Uterus (tissue), 4 donors: ENCODE results near the gene NUBP2. TPM values are rescaled to one million over a fixed set of nuclear protein-coding genes. Genes with fewer than 3 reads are reported as not detected.

Experiments
- DNase-seq, 2 donors: peaks; one replicate each; pipeline ENCODE4 v3.0.0-alpha.2; 2019 to 2020
- H3K27ac ChIP-seq, 2 donors: fragments of 200-600 bp; sonication (generic); 1 replicate in 1 of 2; 2 replicates in 1 of 2; pipeline ENCODE4 v1.5.1; 2016 to 2018
- H3K27me3 ChIP-seq, 2 donors: fragments of 200-600 bp; sonication (generic); one replicate each; pipeline ENCODE4 v1.5.1; 2018 to 2019; ENCODE audit warnings: control low read depth in 1 of 2
- H3K36me3 ChIP-seq, 2 donors: fragments of 200-600 bp; sonication (generic); one replicate each; pipeline ENCODE4 v1.5.1; 2019; ENCODE audit warnings: control low read depth in 1 of 2
- H3K4me1 ChIP-seq, 2 donors: fragments of 200-600 bp; sonication (generic); one replicate each; pipeline ENCODE4 v1.5.1; 2018 to 2019; ENCODE audit warnings: control low read depth in 1 of 2
- H3K4me3 ChIP-seq, 2 donors: fragments of 200-600 bp; sonication (generic); 1 replicate in 1 of 2; 2 replicates in 1 of 2; pipeline ENCODE4 v1.5.1; 2018 to 2019; ENCODE audit warnings: mild to moderate bottlenecking in 1 of 2
- H3K9me3 ChIP-seq, 2 donors: fragments of 200-600 bp; sonication (generic); one replicate each; pipeline ENCODE4 v1.5.1; 2019; ENCODE audit warnings: control low read depth in 1 of 2
- CTCF ChIP-seq, 4 experiments: fragments of 200-600 bp in 2 of 4; fragments of 450-650 bp in 2 of 4; sonication (generic) in 2 of 4; IDR thresholded peaks; one replicate each; pipeline ENCODE4 v1.5.1; 2016 to 2019; ENCODE audit warnings: antibody characterized with exemption in 4 of 4, mild to moderate bottlenecking in 2 of 4, moderate library complexity in 1 of 4
- POLR2A ChIP-seq, 2 donors: fragments of 450-650 bp; IDR thresholded peaks; one replicate each; pipeline ENCODE4 v1.6.1; 2016; ENCODE audit warnings: antibody characterized with exemption in 2 of 2, mild to moderate bottlenecking in 1 of 2, moderate library complexity in 1 of 2
- intact Hi-C: fragments of 100-400 bp; cut with DNase I; formaldehyde crosslinking; loops from one replicate; pipeline ENCODE4 v1.15.1; 2023; ENCODE audit warnings: low total_unique reads
- total RNA-seq, 4 donors: library from RNA; depleted of rRNA in 3 of 4; stranded (reverse); fragments of >200 nt in 3 of 4; gene quantifications; one replicate each; pipeline versions ENCODE4 v1.1.0 to v1.2.4, GENCODE V29; 2014 to 2023
- donor health status: DM: yes; HTN: yes; CAD: no.

The NUBP2 gene
- total RNA-seq, 4 donors from 2014 or later, result 40.5 to 54.6 (median 47.2) TPM

GRCh38 chr16:1745900-1746692 lies 36.7 kb upstream of the NUBP2 start:
- Histone ChIP-seq H3K27me3 (no peaks in the 10 kb centered on the region), H3K4me3 (no peak overlapping the region), H3K36me3 (no peaks in the 10 kb centered on the region), H3K27ac (no peak overlapping the region), H3K4me1 (no peaks in the 10 kb centered on the region), H3K9me3 (no peaks in the 10 kb centered on the region)
- TF ChIP-seq CTCF (IDR thresholded peaks at IDR 0.05), result no peak
- no peak for TF ChIP-seq POLR2A (IDR thresholded peaks at IDR 0.05)
- no peak for DNase-seq
- intact Hi-C loops, result no loop called here

GRCh38 chr16:1746693-1747195 lies 36.0 kb upstream of the NUBP2 start:
- Histone ChIP-seq H3K4me3 (no peak overlapping the region), H3K27ac (no peak overlapping the region), H3K27me3 (no peaks in the 10 kb centered on the region), H3K4me1 (no peaks in the 10 kb centered on the region), H3K9me3 (no peaks in the 10 kb centered on the region), H3K36me3 (no peaks in the 10 kb centered on the region)
- no peak for DNase-seq
- intact Hi-C loops, result no loop called here
- no peak for TF ChIP-seq CTCF (IDR thresholded peaks at IDR 0.05)
- TF ChIP-seq POLR2A (IDR thresholded peaks at IDR 0.05), result no peak

- H3K4me1 ChIP-seq, result no peaks in the 10 kb centered on the region
- no peaks in the 10 kb centered on the region for H3K36me3 ChIP-seq
- no peak overlapping the region for H3K4me3 ChIP-seq
- H3K27ac ChIP-seq, result no peak overlapping the region
- H3K9me3 ChIP-seq, result no peaks in the 10 kb centered on the region
- no peak for DNase-seq
- intact Hi-C loops, result no loop called here
- no peaks in the 10 kb centered on the region for H3K27me3 ChIP-seq
- TF ChIP-seq CTCF (IDR thresholded peaks at IDR 0.05) (no peak), POLR2A (IDR thresholded peaks at IDR 0.05) (no peak)
These were observed 34.8 kb upstream of the NUBP2 start for GRCh38 chr16:1747934-1748333.

- Histone ChIP-seq H3K36me3 (no peaks in the 10 kb centered on the region), H3K4me3 (no peak overlapping the region), H3K4me1 (no peaks in the 10 kb centered on the region), H3K9me3 (no peaks in the 10 kb centered on the region), H3K27ac (no peak overlapping the region), H3K27me3 (no peaks in the 10 kb centered on the region)
- intact Hi-C loops, result no loop called here
- no peak for DNase-seq
- TF ChIP-seq CTCF (IDR thresholded peaks at IDR 0.05), result no peak
These were observed 33.3 kb upstream of the NUBP2 start for GRCh38 chr16:1749152-1750117.

- H3K27me3 ChIP-seq, result no peaks in the 10 kb centered on the region
- intact Hi-C loops, result no loop called here
- no peak overlapping the region for H3K4me3 ChIP-seq
- TF ChIP-seq CTCF (IDR thresholded peaks at IDR 0.05), result no peak
- no peak for TF ChIP-seq POLR2A (IDR thresholded peaks at IDR 0.05)
- no peaks in the 10 kb centered on the region for H3K9me3 ChIP-seq
- H3K36me3 ChIP-seq, result no peaks in the 10 kb centered on the region
- H3K4me1 ChIP-seq, result no peaks in the 10 kb centered on the region
- DNase-seq, result no peak
- H3K27ac ChIP-seq, result no peak overlapping the region
These were observed 30.8 kb upstream of the NUBP2 start for GRCh38 chr16:1751946-1752345.
